NCI-H2196 (cell line): ENCODE results near the gene ALG2.

Experiments used
- DNase-seq: peaks from one replicate; lab custom pipeline; 2025; ENCODE audit not compliant: unreplicated experiment; lab: John Stamatoyannopoulos, UW

ALG2 gene

GRCh38 chr9:99177576-99178366, 44.0 kb downstream of the ALG2 start:
- no peak for DNase-seq

GRCh38 chr9:99176527-99177013, 45.2 kb downstream of the ALG2 start:
- no peak for DNase-seq

- no peak for DNase-seq
Measured at GRCh38 chr9:99173570-99174504, 47.9 kb downstream of the ALG2 start.

GRCh38 chr9:99172124-99173091, 49.3 kb downstream of the ALG2 start:
- DNase-seq: no peak

DNA sequence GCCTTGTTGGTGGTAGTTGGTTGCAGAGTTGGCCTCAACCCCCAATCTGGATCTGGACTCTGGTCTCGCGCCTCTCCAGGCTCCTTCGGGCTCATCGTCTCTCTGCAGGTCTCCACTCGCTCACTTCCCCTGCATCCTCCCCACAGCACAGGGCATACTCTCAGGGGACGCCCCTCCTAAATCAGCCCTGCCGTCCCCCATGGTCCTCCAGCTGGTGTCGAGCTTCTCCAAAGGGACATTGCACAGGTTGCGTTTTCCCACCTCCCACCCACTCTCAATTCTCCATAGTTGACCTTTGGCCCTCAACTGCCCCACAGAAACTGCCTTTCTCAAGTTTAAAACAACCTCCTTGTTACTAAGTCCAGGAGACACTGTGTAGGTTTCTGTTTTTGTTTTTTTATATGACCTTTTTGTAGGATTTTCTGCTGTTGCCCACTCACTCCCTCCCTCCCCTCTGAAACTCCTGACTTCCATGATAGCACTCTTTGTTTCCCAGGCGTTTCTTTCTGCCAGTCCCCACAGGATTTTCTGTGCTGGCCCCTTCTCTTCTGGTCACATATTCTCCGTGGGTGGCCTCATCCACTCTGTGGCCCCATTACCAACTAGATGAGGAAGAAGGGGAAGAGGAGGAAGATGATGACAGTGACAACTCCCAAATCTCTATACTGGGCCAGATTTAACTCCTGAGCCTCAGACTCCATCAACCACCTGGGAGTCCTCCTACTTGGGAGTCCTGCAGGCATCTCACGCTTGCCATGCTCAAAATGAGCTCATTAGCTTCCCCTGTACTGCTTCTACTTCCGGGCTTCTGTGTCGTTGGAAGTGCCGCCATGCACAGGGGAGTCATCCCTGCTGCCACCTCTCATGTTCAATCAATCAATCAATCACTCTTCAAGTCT, 50.3 kb downstream of the ALG2 start:
- DNase-seq: no peak

GRCh38 chr9:99169982-99170761, 51.6 kb downstream of the ALG2 start:
- no peak for DNase-seq

GRCh38 chr9:99169086-99169485, 52.7 kb downstream of the ALG2 start:
- no peak for DNase-seq

GRCh38 chr9:99167694-99168093, 54.0 kb downstream of the ALG2 start:
- no peak for DNase-seq

- DNase-seq: no peak
Measured at GRCh38 chr9:99167119-99167518, 54.6 kb downstream of the ALG2 start.
